HFF-Myc (cell line): ENCODE data around the gene VAV1.

ENCODE experiments used
- DNase-seq: peaks from one replicate; pipeline ENCODE4 v3.0.0-alpha.2; 2011; ENCODE audit warnings: low read depth; ENCODE audit errors: extremely low read depth
- H3K4me3 ChIP-seq: replicated peaks from 2 replicates; pipeline ENCODE4 v1.5.1; 2011; ENCODE audit warnings: low read depth, mild to moderate bottlenecking, control low read depth, low read length
- TF ChIP-seq, protein P1 (sequence below): IDR thresholded peaks from 2 replicates; pipeline ENCODE4 v1.5.1; 2012; ENCODE audit warnings: mild to moderate bottlenecking, low read depth, low read length, control low read depth; ENCODE audit errors: missing control alignments

VAV1 gene

DNA sequence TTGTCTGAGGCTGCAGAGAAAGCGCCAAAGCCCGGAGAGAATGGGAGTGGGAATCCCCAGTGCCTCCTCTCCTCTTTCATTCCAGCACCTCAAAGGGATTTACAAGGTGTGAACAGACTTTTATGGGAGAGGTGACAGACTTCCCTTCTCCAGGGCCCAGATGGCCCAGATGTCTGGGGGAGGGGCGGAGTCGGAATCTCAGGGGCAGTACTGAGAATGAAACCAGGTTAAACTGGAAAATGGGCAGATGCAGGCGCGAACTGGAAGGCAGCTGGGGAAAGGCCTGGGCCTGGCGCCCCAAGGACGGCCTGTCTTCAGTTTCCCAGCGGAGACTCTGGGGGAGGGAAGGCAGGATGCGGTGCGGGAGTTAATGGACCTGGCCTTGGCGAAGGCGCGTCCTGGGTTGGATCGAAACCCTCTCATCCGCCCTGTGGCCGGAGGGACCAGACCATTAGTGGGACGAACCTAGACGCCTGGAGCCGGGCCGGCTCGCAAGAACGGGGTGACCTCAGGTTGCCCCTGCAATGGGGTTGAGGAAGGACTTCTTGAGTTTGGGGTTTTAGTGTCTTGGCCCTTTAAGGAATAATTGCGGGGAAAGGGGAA lies 33.6 kb upstream of the VAV1 start:
- peak; percentile 77 for DNase-seq
- peak overlapping the region; percentile 45 for H3K4me3 ChIP-seq
- TF ChIP-seq, protein P1, sequence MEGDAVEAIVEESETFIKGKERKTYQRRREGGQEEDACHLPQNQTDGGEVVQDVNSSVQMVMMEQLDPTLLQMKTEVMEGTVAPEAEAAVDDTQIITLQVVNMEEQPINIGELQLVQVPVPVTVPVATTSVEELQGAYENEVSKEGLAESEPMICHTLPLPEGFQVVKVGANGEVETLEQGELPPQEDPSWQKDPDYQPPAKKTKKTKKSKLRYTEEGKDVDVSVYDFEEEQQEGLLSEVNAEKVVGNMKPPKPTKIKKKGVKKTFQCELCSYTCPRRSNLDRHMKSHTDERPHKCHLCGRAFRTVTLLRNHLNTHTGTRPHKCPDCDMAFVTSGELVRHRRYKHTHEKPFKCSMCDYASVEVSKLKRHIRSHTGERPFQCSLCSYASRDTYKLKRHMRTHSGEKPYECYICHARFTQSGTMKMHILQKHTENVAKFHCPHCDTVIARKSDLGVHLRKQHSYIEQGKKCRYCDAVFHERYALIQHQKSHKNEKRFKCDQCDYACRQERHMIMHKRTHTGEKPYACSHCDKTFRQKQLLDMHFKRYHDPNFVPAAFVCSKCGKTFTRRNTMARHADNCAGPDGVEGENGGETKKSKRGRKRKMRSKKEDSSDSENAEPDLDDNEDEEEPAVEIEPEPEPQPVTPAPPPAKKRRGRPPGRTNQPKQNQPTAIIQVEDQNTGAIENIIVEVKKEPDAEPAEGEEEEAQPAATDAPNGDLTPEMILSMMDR: no peak

DNA sequence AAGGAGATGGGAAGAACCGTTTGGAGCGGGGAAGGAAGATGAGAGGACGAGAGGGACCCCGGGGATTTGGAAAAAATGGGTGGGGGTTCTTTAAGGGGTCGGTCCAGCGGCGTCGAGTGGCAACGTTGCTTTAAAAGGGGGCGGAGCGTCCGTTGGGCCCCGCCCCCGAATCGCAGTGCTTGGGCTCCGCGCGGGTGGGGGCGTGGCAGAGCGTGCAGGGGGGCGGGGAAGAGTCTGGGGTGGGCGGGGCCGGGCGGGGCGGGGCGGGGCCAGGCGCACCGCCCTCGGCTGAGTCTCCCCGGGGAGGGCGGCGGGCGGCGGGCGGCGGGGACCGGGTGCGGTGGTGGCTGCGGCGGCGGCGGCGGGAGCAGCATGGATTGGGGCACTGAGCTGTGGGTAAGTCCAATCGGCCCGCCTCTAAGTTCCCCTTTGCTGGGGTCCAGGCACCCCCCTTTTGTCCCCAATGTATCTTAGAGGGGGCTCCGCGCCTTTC lies 33.1 kb upstream of the VAV1 start, which contains the start of gene TRIP10:
TRIP10 (plus strand) TSS at position 291 of the 493 bp plus-strand sequence; CDS start at position 373, 82 bp downstream.
- TF ChIP-seq, protein P1: no peak
- peak within 1 kb of the TSS; percentile 87 for H3K4me3 ChIP-seq
- DNase-seq: no peak

DNA sequence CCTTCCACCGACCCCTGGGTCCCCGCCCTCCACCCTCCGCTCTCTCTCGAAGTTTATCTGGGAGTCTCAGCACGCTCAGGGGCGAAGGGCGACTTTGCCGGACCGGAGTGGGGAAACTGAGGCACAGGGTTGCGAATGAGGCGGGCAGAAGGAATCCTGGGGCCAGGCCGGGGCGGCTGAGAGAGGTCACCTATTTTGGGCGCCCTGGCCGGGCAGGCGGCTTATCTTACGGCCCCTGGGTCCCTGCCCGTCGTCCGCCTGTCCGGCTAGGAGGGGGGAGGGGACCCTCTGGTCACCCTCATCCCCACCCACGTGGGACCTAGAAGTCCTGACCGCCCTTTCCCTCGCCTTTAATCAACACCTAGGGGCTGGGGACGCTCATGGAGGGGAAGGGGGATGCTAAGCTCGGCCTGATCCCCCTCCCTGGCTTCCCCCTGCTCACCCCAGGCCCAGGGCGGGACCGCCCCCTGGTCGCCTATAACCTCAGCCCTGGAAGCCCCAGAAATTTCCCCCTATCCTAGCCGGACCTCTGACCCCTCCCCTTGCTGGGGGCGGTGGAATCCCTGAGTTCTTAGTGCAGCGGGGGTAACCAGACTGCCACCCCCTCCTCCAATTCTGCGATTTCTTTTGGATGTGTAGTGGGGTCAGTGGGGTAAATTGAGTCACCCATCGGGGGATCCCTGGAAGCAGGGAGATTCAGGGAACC lies 32.5 kb upstream of the VAV1 start:
- H3K4me3 ChIP-seq: peak overlapping the region; percentile 87
- TF ChIP-seq, protein P1: no peak
- no peak for DNase-seq

DNA sequence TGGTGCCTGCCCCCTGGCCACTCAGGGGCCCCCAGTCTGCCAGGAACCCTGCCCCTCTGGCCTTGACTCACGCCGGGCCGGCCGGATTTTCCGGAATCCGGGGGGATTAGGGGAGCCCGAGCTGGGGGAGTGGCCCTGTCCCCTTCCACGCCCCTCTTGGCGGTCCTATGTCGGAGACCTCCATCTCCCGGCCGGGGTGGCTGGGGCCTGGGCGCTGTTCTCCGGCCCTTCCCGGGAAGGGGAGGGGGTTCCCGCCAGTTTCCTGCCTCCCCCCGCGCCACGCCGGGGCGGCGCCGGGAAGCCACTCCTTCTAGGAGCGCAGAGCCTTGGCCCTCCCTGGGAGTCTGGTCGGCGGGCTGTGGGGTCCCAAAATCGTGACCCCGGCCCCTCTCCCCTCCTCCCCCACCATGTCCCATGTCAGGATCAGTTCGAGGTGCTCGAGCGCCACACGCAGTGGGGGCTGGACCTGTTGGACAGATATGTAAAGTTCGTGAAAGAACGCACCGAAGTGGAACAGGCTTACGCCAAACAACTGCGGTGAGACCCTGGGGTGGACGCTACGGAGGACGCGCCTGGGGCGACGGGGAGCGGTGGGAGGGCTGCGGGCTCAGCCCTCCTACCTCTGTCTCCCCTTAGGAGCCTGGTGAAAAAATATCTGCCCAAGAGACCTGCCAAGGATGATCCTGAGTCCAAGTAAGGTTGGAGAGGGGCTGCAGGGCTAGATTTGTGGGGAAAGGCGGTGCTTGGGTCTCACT lies 31.7 kb upstream of the VAV1 start:
- no peak for DNase-seq
- TF ChIP-seq, protein P1: no peak
- H3K4me3 ChIP-seq: peak overlapping the region; percentile 87

DNA sequence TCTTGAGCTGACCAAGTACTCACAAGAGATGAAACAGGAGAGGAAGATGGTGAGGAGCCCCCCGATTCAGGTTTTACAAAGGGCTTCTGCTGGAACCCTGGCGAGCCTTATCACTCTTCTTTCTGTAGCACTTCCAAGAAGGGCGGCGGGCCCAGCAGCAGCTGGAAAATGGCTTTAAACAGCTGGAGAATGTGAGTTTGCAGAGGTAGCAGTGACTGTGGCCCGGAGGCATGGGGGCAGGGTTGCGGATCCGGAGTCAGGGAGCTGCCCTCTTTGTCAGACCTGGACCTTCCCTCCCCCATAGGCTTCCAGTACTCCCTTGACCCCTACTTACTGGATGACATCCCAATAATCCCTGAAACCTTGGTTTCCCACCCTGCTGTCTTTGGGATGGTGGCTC lies 29.4 kb upstream of the VAV1 start:
- TF ChIP-seq, protein P1: no peak
- H3K4me3 ChIP-seq: no peak overlapping the region
- no peak for DNase-seq

DNA sequence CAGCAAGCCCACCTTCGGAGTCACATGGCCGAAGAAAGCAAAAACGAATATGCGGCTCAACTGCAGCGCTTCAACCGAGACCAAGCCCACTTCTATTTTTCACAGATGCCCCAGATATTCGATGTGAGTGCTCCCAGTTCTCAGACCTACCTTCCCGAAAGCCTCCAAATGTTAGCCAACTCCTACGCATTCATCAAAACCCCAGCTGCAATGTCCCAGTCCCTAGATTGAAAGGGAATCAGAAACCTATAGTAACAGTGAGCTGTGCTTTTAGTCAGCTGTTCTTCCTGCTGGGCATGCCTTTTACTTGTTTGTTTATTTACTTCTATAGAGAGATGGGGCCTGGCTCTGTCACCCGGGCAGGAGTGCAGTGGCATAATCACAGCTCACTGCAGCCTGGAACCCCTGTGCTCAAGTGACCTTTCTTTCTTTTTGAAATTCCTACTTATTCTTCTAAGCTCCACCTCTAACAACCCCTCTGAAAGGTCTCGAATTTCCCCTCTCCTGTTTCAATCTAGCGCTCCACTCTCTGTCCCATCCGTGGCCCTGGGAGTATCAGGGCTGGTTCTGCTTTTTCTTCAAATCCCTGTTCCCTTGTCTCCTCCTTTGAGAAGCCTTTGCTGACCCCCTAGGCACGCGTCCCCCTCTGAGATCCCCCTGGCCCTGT lies 28.7 kb upstream of the VAV1 start:
- H3K4me3 ChIP-seq: peak overlapping the region; percentile 9
- DNase-seq: no peak
- TF ChIP-seq, protein P1: no peak
